T follicular helper cell (primary cell): ENCODE measurements around the gene SSR2.

Source experiments
- DNase-seq: peaks from one replicate; pipeline ENCODE4 v3.0.0-alpha.2; 2020; ENCODE audit warnings: low read depth
- total RNA-seq, 2 experiments: gene quantifications; one replicate each; lab custom pipeline; 2026; lab: John Stamatoyannopoulos, UW

Gene SSR2
- 161 to 181 reads per million in 2 experiments for total RNA-seq

DNA sequence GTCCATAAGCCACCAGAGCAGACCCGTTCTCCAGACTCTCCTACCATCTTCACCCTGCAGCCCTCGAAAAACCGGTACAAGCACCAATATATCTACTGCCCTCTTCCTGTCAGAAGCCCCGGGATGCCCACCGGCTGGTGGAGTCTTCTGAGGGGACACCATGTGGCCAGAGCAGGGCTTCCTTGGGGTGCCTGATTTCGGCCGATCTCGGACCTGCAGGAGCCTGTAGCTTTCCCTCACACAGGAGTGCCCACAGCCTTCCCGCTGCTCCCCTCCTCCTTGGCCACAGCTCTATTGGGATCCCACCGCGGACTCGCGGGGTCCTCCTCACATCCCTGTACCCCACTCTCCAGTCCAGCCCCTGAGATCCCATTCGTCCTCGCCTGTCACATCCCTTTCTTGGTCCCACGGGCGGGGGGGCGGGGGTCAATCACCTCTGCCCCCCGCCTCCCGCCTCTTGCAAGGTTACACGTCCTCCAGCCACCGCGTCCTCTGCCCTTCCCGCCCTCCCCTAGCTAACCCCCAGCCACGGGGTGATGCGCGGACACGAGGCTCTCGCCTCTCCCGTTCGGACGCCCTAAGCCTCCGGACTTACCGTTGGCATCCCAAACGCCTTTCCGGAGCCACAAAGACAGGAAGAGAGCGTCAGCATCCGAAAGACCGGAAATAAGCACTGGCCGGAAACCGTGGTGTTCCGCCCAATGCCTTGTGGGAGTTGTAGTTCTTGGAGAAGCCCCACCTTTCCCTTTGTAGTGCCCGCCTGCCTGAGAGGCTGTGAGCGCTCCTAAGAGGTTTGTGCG, at the start of gene SSR2:
SSR2 (minus strand) TSS at position 659 of the 800 bp plus-strand sequence. CDS start 784 bp downstream, outside the sequence.
- DNase-seq: peak; percentile 79

DNA sequence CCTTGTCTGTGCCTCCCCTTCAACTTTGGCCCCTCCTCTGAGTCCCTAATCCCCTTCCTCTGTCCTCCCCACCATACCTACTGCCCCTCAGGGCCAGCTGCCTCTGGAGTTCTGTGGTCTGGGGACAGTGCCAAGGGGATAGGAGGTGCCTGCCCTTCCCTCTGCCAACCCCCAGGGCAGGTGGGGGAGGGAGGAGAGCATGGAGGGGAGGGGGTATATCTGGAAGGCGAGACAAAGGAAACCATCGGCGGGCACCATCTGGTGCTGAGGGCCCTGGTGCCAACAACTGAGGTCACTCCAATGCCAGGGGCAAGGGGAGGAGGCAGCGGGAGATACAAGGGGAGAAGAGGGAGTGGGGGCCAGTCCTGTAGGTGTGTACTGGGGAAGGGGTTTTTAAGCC, 49.8 kb upstream of the SSR2 start:
- DNase-seq: no peak

DNA sequence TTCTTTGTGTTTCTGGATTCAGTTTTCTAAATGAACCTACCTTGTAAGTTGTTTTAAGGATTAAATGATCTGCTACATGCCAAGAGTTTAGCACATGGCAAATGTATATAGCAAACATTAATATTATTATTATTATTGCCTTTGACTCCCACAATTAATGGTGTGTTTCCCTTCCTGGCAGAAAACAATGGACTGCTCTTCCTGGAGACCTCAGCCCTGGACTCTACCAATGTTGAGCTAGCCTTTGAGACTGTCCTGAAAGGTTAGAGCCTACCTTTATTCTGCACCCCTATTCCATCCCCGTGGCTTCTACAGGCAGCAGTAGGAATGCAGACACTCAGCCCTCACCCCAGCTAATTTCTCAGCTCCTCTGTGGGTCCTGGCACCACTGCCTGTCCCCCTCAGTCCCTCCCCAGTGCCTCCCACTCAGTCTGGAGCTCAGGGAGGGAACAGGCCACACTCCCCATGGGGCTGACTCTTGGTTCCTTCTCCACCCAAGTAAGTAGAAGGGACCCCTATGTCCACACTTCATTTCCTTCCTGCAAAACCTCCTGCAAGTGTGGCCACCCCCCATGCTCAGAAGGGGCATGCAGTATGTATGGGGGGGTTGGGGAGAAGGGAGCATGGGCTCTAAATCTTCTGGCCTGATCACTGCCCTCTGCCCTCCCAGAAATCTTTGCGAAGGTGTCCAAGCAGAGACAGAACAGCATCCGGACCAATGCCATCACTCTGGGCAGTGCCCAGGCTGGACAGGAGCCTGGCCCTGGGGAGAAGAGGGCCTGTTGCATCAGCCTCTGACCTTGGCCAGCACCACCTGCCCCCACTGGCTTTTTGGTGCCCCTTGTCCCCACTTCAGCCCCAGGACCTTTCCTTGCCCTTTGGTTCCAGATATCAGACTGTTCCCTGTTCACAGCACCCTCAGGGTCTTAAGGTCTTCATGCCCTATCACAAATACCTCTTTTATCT, 49.0 kb upstream of the SSR2 start:
- DNase-seq: no peak

DNA sequence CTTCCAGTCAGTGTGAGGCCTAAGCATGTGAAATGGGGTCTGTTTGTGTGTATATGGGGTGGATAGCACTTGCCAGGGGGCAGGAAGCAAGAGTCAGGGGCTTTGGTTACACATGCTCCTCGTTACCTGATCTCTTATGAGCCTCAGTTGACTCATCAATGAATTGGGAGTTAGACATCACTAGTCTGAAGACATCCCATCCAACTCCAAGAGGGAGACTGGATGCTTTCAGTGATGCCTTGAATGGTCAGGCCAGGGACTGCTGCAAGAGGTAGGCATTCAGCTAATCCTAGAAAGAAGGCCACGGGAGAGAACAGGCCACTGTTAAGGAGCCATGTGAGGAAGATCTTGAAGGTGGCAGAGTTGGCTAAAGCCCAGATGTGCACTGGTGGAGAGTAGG, 46.5 kb upstream of the SSR2 start:
- no peak for DNase-seq

DNA sequence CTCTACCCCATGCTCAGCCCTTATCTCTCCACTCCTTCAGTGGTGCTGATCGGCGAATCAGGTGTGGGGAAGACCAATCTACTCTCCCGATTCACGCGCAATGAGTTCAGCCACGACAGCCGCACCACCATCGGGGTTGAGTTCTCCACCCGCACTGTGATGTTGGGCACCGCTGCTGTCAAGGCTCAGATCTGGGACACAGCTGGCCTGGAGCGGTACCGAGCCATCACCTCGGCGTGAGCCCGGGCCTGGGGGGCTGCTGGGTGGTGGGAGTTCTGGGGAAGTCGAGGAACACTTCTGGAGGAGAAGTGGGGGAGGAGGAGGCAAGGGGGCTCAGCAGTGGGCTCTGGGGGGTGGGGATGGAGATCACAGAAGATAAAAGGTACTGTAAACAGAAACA, 45.1 kb upstream of the SSR2 start:
- no peak for DNase-seq

DNA sequence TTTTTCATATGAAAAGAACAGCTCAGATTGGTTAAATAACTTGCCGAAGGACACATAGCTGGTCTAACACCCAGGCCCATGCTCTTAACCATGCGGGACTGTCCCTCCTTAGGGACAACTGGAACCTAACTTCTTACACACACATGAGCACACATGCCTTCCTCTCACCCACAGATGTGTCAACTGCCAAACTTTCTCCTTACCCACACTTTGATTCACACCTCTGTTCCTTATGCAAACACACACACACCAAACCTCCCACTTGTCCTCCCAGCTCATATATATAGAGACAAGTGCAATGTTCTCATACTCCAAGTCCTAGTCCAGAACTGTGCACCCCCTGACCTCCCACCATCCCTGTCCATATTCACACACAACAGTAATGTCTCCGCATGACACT, 44.5 kb upstream of the SSR2 start:
- no peak for DNase-seq

DNA sequence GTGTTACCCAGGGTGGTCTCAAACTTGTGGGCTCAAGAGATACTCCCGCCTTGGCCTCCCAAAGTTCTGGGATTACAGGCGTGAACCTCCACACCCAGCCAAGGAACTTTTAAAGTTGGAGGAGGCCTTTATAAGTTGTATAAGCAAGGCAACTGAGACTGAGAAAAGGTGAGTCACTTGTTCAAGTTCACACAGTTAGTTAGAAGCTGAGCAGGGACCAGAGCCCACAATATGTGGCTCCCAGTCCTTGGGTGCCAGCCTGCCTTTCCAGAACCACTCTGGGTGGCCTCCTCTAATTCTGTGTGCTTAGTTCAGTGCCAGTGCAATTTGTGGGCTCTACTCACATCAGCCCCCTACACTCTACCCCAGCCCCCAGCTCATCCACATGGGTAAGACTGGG, 43.9 kb upstream of the SSR2 start:
- DNase-seq: no peak

DNA sequence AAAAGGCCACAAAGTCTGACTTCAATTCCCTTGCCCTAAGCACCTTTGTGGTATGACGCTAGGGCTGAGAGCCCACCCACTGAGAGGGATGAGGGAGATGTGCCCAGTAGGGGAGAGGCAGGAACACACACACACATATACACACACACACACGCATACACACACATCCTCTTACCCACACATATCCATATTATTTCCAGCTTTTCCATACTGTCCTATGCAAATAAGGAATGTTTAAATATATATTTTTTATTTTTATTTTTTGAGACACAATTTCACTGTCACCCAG, 43.2 kb upstream of the SSR2 start:
- DNase-seq: no peak

DNA sequence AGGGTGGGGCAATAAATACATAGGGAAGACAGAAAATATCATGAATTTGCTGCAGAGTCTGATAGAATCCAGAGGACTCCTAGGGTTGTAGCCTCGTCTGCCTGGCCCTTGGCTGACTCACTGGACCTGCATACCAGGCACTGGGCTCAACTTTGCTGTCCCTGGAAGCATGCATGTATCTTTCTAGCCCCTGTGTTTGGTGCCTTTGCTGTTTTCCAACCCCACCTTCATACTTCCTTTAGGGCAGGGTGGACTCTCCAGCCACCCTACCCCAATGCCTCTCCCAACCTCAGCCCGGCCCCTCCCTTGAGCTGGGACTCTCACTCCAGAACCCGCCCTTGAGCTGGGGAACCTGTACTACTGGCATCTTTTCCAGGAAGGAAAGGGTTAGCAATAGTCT, 41.4 kb upstream of the SSR2 start:
- no peak for DNase-seq

DNA sequence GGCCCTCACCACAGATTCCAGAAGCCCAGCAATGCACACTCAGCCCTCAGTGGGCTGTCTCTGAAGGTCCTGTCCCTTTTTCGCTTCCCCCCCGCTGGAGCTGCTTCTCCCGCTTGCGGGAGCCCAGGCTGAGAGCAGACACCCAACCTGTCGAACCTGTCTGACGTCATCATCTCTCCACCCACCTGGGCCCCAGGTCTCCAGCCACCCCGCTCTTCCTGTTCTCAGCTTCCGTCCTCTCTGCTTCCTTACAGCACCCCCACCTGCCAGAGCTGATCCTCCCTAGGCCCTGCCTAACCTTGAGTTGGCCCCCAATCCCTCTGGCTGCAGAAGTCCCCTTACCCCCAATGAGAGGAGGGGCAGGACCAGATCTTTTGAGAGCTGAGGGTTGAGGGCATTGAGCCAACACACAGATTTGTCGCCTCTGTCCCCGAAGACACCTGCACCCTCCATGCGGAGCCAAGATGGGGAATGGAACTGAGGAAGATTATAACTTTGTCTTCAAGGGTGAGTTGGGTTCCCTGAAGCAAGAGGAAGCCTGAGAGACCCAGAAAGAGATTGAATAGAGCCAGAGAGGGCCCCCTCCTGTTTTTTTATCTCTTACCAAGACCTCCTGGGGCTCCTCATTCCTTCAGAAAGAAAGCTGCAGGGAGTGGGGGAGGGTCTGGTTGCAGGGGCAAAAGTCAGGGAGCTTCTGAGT, 40.3 kb upstream of the SSR2 start, which contains the start of gene RAB25:
RAB25 (plus strand) TSS at position 224 of the 700 bp plus-strand sequence; CDS start at position 465, 241 bp downstream.
- no peak for DNase-seq

DNA sequence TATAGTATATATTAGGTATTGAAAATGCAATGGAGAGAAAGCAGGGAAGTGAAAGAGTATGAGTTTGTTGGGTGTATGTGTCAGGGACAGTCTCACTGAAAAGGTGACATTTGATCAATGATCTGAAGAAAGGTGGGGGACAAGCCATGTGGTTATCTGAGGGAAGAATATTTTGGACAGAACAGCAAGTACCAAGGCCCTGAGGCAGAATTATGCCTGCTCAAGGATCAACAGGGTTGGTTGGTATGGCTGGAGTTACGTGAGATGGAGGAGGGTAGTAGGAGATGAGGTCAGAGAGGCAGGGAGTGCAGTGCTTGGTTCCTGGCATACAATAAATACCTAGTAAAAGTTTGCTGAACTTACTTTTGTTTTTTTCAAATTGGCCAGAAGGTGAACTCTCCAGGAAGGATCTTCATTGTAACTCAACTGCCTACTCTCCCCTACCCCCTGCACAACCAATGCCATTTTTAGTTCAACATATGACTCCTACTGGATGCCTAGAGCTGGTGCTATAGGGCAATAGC, 35.6 kb upstream of the SSR2 start:
- DNase-seq: no peak

DNA sequence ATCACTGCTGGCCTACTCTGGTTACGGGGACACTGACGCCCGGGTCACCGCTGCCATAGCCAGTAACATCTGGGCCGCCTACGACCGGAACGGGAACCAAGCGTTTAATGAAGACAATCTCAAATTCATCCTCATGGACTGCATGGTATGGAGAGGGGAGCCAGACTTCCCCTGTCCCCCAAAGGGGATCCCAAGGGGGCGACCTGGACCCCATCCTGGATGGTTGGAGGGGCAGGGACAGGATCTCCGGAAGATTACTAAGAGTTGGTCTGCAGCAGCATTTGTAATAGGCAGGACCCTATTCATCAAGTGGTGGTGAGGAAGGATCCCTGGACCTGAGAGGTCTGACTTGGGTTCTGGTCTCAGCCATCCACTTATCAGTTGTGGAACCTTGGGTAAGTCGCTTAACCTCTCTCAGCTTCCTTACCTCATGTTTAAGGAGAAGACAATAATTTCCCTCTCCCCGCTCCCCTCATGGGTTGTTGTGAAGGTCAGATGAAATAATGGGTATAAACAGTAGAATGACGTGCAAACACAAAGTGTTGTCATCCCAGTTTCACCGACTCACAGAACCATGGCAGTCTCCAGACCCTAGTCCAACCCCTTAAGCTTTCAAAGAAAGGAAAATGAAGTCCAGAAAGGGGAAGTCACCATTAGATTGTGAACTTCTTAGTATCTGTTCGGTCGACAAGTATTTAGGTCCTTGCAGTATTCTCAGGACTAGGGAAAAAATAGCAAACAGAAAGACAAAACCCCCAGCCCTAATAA, 34.7 kb upstream of the SSR2 start:
- DNase-seq: no peak

DNA sequence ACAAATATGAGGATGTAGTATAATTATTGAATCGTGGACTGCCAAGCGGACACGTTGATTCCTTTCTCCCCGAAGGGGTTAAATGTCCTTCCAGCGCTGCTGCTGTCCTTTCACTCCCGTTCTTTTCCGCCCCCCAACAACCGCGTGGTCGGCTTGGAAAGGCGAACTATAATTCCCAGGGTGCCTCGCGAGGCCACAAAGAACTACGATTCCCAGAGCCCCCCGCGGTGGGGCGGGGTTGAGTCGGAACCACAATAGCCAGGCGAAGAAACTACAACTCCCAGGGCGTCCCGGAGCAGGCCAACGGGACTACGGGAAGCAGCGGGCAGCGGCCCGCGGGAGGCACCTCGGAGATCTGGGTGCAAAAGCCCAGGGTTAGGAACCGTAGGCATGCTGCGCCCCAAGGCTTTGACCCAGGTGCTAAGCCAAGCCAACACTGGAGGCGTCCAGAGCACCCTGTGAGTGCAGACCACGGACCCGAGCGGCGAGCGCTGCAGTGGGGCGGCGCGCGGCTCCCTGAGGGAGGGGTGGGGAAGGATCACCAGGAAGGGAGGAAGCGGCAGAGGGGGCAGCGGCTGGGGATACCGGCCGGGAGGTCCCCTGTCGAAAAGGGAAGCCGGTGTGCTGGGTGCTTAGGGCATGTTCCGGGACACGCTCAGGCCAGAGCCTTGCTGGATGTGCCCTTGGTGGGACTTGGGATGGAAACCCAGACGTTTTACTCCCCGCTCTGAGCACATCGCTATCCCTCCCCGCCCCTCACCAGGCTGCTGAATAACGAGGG, 33.9 kb upstream of the SSR2 start, which contains the start of gene LAMTOR2:
LAMTOR2 (plus strand) TSS at position 283 of the 781 bp plus-strand sequence; CDS start at position 391, 108 bp downstream.
- DNase-seq: peak; percentile 92

DNA sequence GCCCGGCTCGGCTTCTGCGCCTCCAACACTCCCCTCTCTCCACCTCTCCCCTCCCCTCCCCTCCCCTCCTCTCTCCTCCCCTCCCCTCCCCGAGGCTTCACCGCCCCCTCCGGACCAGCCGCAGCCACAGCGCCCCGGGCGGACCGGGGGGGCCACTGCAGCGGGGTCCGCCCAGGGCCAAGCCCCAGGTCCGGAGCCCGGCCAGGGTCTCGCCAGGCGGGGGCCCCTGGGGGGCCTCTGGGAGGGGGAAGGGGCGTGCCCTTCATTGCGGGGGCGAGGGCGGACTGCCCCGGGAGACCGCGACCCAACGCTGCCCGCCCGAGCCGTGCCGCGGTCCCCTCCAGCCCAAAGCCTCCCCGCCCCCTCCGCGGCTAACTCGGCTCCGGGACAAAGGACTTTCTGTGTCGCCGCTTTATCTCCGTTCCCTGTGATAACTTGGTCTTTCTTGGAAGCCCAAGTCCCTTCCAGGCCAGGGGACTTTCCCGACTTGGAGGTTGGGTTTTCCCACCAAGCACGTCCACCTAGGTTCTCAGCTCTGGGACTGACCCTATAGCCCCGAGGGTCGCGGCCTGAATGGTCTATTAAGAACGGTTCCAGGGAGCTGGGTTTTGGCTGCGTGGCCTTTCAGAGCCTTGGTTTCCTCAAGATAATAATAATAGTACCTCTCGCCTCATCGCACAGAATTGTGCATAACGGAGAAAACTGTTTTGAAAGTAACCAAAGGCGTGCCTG, 33.2 kb upstream of the SSR2 start, which contains the start of gene UBQLN4:
UBQLN4 (minus strand) TSS at position 31 of the 732 bp plus-strand sequence. CDS start 97 bp downstream, outside the sequence.
- peak; percentile 75 for DNase-seq

DNA sequence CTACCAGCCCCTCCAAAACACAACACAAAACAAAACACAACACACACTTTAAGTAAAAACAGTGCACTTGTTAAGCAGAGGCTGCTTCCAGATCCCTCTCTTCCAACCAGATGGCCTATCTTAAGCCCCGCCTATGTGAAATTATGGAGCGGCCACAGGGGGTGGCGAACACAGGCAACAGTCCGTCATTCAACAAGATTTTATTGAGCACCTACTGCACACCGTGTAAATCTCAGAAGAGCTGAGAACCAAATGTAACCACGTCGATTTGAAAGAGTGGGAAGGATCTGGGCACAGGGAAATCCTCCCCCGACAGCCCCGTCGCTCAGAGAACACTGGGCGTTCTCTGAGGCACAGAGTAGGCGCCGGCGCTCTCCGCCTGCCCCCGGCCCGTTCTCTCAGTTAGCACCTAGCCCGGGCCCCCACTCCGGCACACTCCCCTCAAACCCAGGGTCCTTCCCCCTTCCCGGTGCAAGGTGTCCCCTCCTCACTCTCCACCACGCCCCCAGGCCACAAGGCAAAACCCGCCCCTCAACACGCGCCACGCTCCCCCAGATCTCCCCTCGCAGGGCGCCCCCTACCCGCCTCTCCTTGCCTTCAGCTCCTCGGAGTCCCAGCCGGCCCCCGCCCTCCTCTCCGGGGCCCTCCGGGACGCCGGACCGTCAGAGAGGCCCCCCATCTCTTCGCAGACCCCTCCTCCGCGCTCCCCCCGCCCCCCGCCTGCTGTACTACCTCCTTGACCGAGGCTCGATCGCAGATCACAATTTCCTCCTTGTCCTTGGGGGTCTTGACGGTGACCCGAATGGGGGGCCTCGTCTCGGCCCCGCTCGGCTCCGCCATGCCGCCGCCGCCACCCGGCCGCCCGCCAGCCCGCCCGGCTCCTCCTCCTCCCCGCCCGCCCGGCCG, 32.4 kb upstream of the SSR2 start:
- peak; percentile 62 for DNase-seq

DNA sequence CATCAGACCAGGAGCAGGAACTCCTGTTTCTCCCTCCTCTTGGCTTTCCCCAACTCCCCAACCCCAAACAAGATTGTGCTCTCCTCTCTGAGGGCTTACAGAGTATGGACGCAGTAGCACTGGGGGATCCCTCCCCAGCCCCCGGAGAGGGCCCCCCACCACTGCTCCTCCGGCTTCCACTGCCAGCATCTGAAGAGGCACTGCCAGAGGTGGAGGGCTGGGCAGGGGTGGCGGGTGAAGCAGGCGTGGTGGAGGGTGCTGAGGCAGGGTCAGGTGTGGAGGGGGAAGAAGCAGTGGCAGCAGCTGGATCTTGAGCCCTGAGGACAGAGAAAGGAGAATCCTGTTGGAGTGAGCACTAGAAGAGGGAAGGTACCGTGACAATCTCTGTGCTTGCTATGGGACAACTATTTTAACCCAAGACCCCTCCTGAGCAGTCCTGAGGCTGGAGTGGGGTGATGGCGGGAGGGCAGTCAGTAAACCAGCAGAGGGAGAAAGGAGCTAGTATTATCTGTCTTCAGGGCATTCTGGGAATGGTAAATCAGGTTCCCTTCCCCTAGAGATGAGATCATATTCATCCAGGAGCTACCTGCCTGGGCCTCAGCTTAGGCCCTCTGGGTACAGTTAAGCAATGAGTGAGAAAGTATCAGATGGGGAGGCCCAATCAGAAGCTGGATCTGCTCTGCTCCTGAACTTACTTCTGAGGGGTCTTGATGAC, 30.4 kb upstream of the SSR2 start:
- no peak for DNase-seq

DNA sequence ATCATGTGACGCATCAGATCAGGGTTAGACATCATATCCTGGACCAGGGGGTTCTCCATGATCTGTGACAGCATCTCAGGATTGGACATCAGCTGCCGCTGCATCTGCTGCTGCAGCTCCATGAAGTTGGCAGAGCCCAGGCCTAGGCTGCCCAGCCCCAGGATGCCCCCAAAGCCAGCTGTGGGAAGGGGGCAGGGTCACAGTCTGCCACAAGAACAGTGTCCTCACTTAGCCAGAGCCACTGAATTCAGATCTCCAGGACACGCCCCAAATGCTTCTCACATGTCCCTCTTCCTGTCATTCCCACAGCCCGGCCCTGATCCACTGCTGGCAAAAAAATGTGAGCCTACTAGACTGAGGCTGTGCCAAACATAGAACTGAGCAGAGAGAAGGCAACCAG, 29.6 kb upstream of the SSR2 start:
- DNase-seq: no peak
